ENCODE measurements around the gene KCNQ1.

DNA sequence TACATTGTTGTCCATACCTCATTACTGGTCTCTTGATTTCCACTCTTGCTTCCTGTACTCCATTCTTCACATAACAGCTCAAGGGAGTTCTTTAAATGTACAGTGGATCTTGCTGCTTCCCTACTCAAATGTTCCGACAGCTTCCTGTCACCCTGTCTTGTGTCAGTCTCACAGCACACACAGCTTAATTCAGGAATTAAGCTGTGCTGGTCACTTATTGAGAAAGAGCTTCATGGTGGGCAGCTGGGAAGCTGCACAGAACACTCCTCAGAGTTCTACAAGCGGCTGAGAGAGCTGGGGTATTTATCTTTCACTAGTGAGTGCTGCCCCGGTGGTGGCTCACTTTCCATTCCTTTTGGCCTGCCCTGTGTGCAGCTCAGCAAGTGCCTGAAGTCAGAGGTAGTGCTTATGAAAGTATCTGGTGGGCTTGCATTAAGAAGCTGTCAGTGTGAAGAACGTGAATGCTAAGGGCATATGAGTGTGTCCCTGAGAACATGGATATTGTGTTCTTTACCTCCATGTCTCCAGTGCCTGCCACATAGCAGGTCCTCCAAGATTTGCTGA lies 206.3 kb downstream of the KCNQ1 start:
- TF ChIP-seq, protein P1, sequence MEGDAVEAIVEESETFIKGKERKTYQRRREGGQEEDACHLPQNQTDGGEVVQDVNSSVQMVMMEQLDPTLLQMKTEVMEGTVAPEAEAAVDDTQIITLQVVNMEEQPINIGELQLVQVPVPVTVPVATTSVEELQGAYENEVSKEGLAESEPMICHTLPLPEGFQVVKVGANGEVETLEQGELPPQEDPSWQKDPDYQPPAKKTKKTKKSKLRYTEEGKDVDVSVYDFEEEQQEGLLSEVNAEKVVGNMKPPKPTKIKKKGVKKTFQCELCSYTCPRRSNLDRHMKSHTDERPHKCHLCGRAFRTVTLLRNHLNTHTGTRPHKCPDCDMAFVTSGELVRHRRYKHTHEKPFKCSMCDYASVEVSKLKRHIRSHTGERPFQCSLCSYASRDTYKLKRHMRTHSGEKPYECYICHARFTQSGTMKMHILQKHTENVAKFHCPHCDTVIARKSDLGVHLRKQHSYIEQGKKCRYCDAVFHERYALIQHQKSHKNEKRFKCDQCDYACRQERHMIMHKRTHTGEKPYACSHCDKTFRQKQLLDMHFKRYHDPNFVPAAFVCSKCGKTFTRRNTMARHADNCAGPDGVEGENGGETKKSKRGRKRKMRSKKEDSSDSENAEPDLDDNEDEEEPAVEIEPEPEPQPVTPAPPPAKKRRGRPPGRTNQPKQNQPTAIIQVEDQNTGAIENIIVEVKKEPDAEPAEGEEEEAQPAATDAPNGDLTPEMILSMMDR (IDR thresholded peaks at IDR 0.05), result no peak
- no peak for TF ChIP-seq POLR2A (IDR thresholded peaks at IDR 0.05)

Data from lower leg skin (tissue), 3 donors.